ENCODE data around the gene NFAT5.
A peak's percentile ranks its signal among the peaks of the same experiment; 100 is the strongest.
"Not testable (repeated sequence)": the region's sequence is repeated elsewhere in the genome, so short reads cannot be mapped to it uniquely, and the experiment has no call there.

Gene NFAT5

DNA sequence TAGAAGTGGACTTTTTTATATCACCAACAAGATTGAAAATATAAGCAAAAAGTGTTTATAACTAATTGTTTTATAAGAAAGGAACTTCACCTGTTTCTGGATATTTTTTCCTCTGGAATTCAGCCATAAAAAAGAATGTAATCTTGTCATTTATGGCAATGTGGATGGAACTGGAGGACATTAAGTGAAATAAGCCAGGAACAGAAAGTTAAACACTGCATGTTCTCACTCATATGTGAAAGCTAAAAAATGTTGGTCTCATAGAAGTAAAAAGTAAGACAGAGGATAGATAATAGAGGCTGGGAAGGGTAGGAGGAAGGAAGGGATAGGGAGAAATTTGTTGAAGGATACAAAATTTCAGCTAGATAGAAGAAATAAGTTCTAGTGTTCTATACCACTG is 67.6 kb downstream of the NFAT5 start:
- DNase-seq (ENCODE audit: extremely low read depth in 1 of 2, low read depth in 1 of 2) = no peak

DNA sequence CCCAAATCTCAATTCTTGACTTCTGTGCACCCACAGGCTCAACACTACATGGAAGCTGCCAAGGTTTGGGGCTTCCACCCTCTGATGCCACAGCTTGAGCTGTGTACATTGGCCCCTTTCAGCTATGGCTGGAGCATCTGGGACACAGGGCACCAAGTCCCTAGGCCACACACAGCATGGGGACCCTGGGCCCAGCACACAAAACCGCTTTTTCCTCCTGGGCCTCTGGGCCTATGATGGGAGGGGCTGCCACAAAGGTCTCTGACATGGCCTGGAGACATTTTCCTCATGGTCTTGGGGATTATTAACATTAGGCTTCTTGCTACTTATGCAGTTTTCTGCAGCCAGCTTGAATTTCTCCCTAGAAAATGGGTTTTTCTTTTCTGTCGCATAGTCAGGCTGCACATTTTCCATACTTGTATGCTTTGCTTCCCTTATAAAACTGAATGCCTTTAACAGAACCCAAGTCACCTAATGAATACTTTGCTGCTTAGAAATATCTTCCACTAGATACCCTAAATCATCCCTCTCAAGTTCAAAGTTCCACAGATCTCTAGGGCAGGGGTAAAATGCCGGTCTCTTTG is 70.9 kb downstream of the NFAT5 start:
- not testable (repeated sequence) for DNase-seq (ENCODE audit: extremely low read depth in 1 of 2, low read depth in 1 of 2)

DNA sequence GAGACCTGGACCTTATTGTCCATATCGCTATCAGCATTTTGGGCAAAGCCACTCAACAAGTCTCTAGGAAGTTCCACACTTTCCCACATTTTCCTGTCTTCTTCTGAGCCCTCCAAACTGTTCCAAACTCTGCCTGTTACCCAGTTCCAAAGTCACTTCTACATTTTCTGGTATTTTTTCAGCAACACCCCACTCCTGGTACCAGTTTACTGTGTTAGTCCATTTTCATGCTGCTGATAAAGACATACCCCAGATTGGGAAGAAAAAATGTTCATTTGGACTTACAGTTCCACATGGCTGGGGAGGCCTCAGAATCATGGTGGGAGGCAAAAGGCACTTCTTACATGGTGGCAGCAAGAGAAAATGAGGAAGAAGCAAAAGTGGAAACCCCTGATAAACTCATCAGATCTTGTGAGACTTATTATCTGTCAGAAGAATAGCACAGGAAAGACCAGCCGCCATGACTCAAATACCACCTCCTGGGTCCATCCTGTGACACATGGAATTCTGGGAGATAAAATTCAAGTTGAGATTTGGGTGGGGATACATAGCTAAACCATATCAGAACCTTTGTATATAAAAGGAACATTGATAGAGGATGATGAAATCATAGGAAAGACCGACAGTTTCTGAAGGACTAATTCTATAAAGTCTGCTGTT is 71.6 kb downstream of the NFAT5 start:
- not testable (repeated sequence) for DNase-seq (ENCODE audit: extremely low read depth in 1 of 2, low read depth in 1 of 2)

DNA sequence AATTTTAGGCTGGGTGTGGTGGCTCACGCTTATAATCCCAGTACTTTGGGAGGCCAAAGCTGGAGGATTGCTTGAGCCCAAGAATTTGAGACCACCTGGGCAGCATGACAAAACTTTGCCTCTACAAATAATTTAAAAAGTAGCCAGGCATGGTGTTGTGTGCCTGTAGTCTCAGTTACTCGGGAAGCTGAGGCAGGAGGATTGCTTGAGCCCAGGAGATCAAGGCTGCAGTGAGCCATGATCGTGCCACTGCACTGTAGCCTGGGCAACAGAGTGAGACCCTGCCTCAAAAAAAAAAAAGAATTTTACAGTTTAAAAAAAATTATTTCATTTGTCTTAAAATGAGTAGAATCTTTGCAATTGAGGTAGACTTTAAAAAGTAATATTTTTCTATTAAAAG is 78.2 kb downstream of the NFAT5 start:
- DNase-seq (ENCODE audit: extremely low read depth in 1 of 2, low read depth in 1 of 2) = not testable (repeated sequence)

DNA sequence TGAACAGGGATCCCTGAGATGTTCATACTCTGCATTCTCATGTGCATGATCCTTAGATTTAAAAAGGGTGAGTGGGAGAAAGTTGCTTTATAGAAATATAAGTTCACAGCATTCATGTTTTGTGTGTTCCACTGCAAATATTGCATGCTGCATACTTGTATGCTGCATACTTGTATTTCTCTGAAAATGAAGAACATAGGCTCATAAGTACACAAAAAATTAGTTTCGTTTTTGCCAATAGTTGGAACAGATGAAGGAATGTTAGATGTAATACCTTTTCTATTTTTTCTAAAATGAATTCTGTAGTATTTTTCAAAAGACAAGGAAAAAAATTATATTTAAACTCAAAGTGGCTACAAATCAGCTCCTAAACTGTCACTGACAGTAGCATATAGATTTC is 79.0 kb downstream of the NFAT5 start:
- no peak for DNase-seq (ENCODE audit: extremely low read depth in 1 of 2, low read depth in 1 of 2)

DNA sequence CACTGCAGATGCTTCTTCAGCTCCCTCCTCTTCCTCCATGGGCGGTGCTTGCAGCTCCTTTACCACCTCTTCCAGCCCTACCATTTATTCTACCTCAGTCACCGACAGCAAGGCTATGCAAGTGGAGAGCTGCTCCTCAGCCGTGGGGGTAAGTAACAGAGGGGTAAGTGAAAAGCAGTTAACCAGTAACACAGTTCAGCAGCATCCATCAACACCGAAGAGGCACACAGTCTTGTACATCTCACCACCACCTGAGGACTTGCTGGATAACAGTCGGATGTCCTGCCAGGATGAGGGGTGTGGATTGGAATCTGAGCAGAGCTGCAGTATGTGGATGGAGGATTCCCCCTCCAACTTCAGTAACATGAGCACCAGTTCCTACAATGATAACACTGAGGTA is 81.3 kb downstream of the NFAT5 start:
- DNase-seq (ENCODE audit: extremely low read depth in 1 of 2, low read depth in 1 of 2) = no peak

DNA sequence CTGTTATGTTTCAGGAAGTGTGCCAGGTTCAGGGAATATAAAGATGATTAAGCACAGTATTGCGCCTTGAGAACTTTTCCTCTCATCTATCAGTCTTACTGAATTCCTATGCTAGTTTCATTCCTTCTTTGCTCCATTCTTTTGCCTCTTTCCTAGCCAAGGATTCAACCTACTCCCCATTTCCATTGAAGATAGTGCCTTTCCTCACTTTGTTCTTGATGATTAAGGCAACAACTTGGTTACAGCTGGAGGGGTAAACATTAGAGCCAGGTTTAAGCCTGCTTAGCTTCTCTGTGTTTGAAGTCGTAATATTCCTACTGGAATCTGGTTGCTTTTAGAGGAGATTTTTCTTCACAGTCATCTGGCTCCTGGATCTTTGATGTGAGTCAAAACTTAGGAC is 85.5 kb downstream of the NFAT5 start:
- no peak for DNase-seq (ENCODE audit: extremely low read depth in 1 of 2, low read depth in 1 of 2)

DNA sequence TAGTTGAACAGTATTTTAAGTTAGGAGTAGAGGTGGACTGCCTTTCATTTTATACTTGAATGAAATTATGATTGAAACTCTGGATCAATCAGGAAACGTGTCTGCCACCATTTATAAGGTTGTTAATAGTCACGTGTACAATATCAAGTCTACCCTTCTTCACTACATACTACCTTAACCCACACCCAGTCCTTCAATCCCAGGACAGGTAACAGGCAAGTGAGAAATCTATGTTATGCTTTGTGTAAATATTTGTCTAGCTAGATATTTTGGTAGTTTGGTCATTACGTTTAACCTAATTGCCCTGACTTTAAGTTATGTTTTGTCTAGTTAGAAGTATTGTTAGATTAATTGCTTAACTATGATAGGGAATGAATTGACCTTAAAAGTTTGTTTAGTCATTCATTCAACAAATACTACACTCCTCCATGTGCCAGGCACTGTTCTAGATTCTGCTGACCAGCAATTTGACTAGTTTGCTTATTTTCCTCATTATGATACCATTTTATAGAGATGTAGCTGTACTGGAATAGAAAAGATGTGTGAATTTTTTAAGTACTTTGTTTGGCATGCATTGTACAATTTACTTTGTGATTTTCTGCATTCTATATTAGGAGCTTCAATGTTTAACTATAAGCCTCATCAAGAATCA is 88.6 kb downstream of the NFAT5 start:
- DNase-seq (ENCODE audit: extremely low read depth in 1 of 2, low read depth in 1 of 2) = no peak

DNA sequence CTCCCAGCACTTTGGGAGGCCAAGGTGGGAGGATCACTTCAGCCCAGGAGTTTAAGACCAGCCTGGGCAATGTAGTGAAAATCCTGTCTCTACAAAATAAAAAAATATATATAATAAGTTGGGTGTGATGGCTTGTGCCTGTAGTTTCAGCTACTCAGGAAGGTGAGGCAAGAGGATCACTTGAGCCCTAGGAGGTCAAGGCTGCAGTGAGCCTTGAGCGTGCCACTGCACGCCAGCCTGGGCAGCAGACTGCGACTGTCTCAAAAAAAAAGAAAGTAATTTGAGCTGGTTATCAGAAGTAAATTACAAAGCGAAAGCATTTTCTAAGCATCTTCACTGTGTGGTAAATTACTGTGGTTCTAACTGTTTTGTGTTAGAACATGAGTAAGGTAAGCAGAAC is 94.4 kb downstream of the NFAT5 start:
- no peak for DNase-seq (ENCODE audit: extremely low read depth in 1 of 2, low read depth in 1 of 2)

DNA sequence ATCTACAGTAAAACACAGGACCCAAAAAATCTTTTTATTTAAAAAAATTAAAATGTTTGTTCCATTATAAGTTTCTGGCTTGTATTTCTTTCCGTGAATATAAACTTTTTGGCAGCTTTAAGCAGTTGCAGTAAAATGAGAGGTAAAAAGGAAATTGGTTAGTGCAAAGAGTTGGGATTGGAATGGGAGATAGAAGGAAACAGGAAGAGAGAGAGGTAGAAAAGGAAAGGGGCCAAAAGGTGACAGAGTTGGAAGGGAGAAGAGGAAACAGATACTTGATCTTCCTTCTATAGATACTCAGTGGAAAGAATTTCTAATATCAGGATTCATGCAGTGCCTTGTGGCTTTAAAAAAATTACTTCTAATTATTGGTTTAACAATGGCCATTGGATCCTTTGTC is 97.1 kb downstream of the NFAT5 start:
- DNase-seq (ENCODE audit: extremely low read depth in 1 of 2, low read depth in 1 of 2) = no peak

DNA sequence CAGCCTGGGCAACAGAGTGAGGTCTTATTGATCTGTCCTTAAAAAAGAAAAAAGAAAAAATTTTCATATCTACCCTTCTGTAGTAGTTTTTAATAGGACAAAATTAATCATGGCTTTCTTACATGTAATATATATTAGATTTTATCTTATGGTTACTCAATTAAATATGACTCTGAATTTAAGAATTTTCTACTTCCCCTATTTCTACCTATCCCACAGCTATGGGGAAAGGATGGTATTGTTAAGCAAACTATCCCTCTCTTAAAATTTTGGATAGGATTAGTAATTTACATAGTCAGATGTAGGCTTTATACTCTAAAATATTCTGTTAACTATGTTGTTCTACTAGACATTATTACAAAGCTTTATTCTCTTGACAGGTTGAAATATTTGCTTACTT is 98.1 kb downstream of the NFAT5 start:
- no peak for DNase-seq (ENCODE audit: extremely low read depth in 1 of 2, low read depth in 1 of 2)

DNA sequence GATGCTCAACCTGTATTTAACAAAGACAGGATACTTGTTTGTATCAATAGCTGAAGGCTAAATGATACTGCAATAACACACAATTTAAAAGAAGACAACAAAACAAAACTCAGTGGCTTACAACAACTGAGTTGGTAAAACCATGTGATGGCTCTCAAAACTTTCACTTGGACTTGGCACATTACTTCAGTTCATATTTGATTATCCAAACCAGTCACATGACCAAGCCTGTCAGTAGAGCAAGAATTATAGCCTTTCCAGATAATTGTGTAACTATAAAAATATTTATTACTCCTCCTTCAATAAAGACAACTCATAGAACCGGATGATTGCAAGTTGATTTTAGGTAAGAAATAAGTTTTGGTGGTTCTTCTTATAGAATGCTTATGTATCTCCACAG is 103.8 kb downstream of the NFAT5 start:
- no peak for DNase-seq (ENCODE audit: extremely low read depth in 1 of 2, low read depth in 1 of 2)

DNA sequence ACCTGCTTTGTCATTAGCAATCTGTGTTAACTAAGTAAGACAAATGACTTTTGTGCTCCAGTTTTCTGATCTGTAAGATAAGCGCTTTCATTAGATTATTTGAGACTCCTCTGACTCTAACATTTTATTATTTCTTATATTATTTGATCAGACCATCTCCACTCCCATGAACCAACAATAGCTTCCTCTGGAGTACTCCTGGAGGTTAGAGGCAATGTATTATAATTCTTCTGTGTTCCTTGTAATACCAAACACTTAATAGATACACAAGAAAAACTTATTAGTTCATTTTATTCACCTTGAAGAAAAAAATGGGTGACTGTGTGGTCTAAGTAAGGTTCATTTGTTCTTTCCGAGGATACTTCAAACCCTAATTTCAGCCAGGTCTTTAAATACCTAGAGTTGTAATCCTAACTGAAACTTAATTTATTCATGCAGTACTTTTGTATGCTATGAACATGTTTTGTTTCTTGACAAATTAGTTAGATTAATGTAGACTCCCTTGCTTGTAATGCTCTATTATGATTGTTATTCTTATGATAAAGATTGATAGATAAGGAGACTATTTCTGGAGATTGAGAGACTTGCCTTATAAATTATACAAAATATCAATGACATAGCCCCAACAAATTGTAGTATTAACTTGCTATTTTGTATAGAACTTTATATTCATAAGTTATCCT is 106.7 kb downstream of the NFAT5 start:
- no peak for DNase-seq (ENCODE audit: extremely low read depth in 1 of 2, low read depth in 1 of 2)

DNA sequence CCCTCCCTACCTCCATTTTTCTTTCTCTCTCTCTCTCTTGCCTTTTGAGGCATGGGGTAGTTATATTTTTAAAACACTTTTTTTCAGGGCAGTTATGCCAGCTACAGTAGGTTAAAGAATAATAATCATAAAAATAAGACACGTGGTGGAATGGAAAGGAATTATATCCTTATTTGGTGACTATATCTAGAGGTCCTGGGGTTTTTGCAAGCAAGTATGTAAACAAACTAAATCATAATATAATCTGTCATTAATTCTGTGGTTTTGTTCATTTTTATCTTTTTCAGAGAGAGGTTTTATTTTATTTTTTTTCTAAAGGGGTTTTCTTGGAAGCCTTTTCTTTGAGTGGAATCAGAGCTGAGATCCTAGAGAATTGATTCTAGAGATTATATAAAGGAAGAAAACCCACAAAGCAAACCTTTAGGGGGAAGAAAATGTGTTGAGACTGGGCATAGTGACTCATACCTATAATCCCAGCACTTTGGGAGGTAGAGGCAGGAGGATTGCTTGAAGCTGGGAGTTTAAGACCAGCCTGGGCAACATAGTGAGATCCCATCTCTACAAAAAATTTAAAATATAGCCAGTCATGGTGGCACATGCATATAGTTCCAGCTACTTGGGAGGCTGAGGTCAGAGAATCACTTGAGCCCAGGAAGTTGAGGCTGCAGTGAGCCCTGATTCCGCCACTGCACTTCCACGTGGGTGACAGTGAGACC is 107.4 kb downstream of the NFAT5 start:
- no peak for DNase-seq (ENCODE audit: extremely low read depth in 1 of 2, low read depth in 1 of 2)

DNA sequence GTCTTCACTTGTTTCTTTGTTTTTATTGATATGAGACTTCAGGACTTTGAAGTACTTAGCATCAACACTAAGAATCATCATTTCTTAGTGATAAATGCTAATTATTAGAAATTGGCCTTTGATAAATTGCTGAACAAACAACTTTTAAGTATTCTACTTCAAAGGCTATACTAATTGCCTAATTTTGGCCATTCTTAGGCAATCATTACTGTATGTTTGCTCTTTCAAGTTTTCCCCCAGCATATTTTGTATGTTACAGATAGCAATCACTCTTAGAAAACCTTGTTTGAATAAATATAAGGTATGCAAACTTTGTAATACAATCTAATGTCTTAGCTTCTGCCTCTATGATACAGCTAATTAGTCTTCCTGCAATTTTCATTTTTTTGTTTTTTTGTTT is 114.6 kb downstream of the NFAT5 start:
- no peak for DNase-seq (ENCODE audit: extremely low read depth in 1 of 2, low read depth in 1 of 2)

DNA sequence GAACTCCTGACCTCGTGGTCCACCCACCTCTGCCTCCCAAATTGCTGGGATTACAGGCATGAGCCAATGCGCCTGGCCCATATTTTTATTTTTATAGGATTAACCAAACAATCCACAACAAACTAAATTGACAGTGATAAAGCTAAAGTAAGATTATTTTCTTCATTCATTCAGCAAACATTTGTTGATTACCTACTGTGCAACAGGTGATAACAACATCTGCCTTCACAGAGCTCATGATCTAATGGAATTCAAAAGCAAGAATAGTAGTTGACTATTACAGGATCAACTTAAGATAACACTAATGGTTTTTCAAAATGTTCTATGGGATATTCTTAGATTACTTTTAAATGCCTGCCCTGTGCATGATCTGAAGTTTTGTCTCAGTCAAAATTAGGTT is 122.8 kb downstream of the NFAT5 start:
- no peak for DNase-seq (ENCODE audit: extremely low read depth in 1 of 2, low read depth in 1 of 2)

DNA sequence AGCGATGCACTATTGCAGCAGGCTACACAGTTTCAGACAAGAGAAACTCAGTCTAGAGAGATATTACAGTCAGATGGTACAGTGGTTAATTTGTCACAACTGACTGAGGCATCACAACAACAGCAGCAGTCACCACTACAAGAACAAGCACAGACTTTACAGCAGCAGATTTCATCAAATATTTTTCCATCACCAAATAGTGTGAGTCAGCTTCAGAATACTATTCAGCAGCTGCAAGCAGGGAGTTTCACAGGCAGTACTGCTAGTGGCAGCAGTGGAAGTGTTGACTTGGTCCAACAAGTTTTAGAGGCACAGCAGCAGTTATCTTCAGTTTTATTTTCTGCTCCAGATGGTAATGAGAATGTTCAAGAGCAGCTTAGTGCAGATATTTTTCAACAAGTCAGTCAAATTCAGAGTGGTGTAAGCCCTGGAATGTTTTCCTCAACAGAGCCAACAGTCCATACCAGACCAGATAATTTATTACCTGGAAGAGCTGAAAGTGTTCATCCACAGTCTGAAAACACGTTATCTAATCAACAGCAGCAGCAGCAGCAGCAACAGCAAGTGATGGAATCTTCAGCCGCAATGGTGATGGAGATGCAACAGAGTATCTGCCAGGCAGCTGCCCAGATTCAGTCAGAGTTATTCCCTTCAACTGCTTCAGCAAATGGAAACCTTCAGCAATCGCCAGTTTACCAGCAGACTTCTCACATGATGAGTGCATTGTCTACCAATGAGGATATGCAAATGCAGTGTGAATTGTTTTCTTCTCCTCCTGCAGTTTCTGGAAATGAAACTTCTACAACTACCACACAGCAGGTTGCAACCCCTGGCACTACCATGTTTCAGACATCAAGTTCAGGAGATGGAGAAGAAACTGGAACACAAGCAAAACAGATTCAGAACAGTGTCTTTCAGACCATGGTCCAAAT is 126.5 kb downstream of the NFAT5 start:
- DNase-seq (ENCODE audit: extremely low read depth in 1 of 2, low read depth in 1 of 2) = peak in 1 of 2 donors; percentile 2

DNA sequence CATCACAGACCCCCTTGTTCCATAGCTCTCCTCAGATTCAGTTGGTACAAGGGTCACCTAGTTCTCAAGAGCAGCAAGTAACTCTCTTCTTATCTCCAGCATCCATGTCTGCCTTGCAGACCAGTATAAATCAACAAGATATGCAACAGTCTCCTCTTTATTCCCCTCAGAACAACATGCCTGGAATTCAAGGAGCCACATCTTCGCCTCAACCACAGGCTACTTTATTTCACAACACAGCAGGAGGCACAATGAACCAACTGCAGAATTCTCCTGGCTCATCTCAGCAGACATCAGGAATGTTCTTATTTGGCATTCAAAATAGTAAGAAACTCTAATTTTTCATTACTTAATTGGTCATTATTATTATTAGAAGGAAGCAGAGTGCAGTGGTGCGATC is 128.2 kb downstream of the NFAT5 start:
- no peak for DNase-seq (ENCODE audit: extremely low read depth in 1 of 2, low read depth in 1 of 2)

DNA sequence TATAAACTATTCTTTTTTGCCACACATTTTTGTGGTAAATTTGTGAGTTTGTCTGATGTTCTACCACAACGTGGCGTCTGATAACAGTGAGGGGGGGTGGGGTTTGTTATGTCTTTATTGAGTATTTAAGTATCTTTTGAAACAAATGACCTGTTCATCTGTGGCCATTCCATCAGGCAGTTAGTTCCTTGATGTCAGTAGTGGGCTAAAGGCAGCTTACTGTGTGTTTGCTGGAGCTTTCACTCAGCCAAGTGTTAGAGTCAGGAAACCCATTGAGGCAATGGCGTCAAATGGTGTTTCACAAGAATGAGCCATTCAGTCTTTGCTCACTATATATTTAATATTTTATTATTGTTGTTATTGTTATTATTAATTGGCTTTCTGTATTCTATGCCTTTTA is 132.6 kb downstream of the NFAT5 start:
- DNase-seq (ENCODE audit: extremely low read depth in 1 of 2, low read depth in 1 of 2) = no peak

DNA sequence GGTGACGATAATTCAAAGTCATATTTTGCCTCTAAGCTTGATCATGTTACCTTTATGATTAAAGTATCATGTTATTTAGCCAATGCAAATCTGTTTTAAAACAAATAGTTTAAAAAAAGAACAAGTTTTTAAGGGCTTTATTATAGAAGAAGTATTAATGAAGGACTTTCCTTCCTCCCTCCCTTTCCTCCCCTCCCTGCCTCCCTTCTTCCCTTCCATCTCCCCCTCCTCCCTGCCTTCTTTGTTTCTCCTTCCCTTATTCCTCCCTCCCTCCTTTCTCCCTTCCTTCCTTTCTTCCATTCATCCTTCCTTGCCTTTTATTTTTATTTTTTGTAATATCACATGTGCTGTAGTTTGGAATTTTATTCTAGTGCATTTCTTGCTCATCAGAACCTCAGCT is 134.1 kb downstream of the NFAT5 start:
- no peak for DNase-seq (ENCODE audit: extremely low read depth in 1 of 2, low read depth in 1 of 2)

All from stimulated activated CD8-positive, alpha-beta memory T cell treated with anti-CD3 and anti-CD28 coated beads, Interleukin-7, amount 100 ng/mL, for 48 hours (primary cell).